HG02884 (cell line): Measurements from ENCODE around the gene FEN1.

Experiments
- ATAC-seq: cut with Tn5 transposase; IDR thresholded peaks from one replicate; pipeline ENCODE4 v1.9.1; 2021; ENCODE audit warnings: mild to moderate bottlenecking, moderate library complexity; ENCODE audit not compliant: unreplicated experiment

The FEN1 gene

DNA sequence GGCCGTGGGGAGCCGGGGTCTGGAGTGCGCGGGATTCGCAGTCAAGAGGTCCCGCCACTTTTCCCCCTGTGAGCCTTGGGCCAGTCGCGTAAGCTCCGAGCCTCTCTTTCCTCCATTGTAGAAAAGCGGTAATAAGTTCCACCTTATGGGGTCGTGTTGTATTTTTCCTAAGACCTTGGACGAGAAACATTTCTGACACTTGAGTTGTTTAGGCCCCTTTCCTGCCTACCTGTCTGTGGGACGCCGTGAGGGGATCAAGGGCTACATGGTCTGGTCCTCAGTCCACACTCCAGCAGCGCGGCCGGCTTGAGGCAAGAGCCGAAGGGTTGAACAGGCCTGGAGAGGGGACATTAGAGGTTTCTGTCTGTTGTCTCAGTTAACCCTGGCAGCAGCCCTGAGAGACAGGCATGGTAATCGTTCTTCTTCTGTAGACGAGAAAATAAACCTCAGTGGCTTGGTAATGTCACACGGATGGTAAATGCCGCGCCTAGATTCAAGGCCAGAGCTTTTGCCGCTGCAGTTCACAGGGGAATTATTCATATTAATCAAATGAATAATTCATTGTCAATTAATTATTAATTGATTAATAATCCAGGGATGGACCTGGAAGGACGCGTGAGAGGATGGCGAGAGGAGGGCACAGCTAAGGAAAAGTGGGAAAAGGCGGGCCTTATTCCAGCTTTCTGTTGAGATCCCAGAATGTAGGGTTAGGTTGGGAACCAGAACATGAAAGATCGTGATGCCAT lies 545 bp downstream of the FEN1 start:
- ATAC-seq = no peak

DNA sequence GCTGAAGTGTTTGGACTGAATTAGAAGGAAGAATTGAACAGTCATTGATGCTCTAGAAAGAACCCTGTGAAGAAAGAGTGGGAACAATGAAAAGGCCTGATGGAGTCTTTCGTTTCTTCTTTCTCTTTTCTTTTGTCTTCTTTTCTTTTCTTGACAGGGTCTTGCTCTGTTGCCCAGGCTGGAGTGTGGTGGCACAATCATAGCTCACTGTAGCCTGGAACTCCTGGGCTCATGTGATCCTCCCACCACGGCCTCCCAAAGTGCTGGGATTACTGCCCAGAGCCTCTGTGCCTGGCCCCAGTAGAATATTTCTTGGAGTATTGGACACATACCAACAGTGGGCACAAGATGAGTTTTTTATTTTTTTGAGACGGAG lies 1.1 kb downstream of the FEN1 start:
- no peak for ATAC-seq

- ATAC-seq = no peak
These were observed 1.9 kb downstream of the FEN1 start for GRCh38 chr11:61794579-61794978.

DNA sequence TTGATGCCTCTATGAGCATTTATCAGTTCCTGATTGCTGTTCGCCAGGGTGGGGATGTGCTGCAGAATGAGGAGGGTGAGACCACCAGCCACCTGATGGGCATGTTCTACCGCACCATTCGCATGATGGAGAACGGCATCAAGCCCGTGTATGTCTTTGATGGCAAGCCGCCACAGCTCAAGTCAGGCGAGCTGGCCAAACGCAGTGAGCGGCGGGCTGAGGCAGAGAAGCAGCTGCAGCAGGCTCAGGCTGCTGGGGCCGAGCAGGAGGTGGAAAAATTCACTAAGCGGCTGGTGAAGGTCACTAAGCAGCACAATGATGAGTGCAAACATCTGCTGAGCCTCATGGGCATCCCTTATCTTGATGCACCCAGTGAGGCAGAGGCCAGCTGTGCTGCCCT lies 2.7 kb downstream of the FEN1 start:
- ATAC-seq = no peak

DNA sequence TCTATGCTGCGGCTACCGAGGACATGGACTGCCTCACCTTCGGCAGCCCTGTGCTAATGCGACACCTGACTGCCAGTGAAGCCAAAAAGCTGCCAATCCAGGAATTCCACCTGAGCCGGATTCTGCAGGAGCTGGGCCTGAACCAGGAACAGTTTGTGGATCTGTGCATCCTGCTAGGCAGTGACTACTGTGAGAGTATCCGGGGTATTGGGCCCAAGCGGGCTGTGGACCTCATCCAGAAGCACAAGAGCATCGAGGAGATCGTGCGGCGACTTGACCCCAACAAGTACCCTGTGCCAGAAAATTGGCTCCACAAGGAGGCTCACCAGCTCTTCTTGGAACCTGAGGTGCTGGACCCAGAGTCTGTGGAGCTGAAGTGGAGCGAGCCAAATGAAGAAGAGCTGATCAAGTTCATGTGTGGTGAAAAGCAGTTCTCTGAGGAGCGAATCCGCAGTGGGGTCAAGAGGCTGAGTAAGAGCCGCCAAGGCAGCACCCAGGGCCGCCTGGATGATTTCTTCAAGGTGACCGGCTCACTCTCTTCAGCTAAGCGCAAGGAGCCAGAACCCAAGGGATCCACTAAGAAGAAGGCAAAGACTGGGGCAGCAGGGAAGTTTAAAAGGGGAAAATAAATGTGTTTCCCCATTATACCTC lies 3.3 kb downstream of the FEN1 start:
- ATAC-seq = no peak

- ATAC-seq = no peak
These were observed 4.7 kb downstream of the FEN1 start for GRCh38 chr11:61797263-61797944.

GRCh38 chr11:61799665-61800284 lies 7.1 kb downstream of the FEN1 start:
- ATAC-seq = no peak

- no peak for ATAC-seq
These were observed 7.9 kb downstream of the FEN1 start for GRCh38 chr11:61800331-61801281.

DNA sequence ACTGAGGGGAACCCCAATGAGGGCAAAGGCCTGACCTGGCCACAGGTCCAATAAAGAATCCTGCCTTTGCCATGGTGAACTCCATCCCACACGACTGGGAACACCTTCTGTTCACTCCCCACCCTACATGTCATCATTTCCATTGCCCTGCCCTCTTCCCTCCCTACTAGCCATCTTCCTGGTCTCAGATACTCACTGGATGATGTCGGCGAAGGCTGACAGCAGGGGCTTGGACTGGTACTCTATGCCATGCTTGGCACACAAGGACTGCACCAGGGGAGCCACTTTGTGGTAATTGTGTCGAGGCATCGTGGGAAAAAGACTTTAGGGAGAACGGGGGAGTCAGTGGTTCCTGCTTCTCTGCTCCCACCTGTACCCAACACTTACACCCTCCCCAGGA lies 9.9 kb downstream of the FEN1 start:
- no peak for ATAC-seq

DNA sequence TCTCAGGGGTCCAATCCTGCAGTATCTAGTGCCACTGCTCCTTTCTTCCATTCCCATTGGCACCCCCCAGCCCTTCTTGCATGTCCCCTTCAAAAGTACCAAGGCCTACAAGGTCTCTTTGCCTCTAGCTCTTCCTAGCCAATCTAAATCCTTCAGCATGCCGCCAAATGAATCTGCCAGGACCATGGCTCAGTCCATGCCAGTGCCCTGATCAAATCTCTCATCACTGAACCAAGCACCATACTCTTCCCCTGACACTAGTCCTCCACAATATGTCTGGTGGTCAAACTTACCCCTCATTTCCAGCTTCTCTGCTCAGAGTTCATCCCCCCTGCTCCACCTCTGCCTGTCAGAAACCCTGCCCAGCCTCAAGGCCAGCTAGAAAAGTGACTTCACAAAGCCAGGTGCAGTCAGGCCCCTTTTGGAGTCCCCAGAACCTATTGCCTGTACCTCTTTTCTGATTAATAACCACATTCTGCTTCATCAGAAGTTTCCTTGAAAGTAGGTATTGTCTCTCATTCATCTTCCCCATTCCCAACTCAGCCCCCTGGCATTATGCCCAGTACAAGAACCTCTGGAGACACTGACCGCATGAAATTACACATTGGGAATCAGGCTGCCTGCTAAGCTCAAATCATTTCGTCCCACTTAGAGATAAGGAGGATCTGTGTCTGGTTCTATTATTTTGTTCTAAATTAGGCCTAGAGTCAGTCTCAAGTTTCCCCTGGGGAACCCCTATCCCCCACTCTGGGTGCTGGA lies 11.4 kb downstream of the FEN1 start:
- ATAC-seq = no peak

DNA sequence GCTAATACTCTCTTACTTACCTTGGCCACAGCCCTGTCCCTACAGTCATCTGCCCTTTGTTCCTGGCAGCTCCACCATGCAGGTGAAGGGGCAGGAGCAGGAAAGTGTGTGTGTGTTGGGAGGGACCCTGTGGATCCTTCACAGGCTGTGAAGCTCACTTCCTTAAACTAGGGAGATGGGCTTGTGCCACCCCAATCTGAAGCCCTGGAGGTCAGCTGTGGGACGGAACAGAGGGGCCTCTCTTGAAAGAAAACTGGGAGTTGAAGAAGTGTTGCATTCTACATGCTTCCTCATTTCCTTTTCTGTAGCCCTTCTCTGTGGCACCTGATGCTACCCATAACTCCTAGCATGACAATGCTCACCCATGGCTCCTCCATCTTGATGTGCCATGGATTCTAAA lies 12.4 kb downstream of the FEN1 start:
- no peak for ATAC-seq

GRCh38 chr11:61806785-61807184 lies 14.1 kb downstream of the FEN1 start:
- ATAC-seq = no peak

DNA sequence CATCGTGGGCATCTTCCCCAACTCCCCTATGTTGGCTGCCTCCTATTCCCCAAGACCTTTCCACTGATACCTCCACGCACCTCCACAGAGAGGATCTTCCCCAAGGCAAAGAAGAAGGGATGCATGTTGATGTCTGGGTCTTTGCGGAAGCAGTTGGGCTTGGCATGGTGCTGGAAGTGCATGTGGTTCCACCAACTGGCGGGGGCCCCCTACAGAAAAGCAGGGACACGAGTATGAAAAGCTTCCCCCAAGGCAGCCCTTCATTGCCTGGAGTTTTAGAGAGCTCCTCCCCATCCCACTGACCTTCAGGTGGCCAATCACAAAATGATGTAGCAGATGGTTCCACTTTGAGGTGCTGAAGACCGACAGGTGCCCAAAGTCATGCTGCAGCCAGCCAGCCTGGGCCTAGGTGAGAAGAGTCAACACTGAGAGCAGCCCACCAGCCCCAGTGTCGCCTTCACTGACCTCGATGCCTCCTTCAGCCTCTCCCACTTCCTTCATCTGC lies 18.0 kb downstream of the FEN1 start:
- no peak for ATAC-seq

DNA sequence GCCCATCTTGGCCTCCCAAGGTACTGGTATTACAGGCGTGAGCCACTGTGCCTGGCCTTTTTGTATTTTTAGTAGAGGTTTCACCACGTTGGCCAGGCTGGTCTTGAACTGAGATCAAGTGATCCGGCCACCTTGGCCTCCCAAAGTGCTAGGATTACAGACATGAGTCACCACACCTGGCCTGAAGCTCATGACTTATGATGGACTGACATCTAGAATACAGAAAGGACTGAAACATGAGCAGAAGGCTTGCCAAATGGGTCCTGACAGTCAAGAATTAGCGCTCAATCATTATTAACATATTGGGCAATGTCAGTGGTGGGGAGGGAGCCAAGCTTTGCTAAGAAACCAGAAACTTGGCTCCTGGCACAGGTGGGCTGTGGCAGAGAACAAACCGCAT lies 19.1 kb downstream of the FEN1 start:
- ATAC-seq = no peak

DNA sequence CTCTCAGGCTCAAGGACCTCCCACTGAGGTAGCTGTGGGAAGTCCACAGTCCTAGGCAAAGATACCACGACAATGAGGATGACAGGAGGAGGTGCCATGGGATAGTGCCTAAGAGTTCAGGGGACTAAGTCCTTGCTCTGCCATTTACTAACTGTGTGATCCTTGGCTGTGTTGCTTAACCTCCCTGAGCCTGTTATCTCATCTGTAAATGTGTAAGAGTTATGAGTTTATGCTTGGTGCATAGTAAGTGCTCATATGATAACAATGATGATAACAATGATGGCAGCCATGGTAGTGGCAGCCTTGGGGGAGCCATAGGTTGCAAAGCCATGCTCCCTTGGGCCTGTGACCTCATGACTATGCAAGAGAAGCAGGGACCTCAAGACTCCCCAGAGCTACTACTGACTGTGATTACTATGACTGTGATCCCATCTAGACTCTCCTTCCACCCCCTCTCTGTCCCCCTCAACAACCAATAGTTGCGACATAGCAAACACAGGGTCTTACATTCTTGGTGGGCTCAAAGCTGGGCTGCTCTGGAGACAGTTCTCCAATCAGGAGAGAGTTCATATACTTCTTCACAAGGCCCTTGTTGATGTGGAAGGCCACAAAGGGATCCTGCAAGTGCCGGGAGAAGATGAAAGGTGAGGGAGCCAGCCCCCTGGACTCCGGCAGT lies 20.2 kb downstream of the FEN1 start:
- ATAC-seq = no peak

DNA sequence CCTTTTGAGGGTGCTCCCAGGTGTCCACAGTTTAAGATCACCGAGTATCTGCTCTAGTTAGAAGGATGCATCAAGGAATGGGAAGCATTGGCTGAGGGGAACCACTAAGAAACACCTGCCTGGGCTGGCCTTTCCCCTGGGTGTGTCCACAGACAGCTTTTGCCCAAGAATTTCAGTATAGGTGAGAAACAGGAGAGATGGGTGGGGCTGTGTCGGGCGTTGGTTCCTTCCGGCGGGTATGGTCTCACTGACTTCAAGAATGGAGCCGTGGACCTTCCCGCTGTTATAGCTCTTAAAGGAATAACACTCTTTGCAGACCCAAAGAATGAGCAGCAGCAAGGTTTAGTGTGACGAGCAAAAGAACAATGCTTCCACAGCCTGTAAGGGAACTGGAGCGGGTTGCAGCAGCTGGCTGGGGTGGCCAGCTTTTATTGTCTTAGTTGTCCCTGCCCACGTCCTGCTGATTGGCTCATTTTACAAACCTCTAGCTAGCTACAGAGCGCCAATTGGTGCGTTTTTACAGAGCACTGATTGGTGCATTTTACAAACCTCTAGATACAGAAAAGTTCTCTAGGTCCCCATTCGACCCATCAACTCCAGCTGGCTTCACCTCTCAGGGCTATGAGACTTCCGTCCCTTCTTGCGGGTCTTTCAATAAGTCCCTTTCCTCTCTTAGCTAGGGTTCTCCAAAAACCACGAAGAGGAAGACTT lies 21.7 kb downstream of the FEN1 start:
- ATAC-seq = no peak

DNA sequence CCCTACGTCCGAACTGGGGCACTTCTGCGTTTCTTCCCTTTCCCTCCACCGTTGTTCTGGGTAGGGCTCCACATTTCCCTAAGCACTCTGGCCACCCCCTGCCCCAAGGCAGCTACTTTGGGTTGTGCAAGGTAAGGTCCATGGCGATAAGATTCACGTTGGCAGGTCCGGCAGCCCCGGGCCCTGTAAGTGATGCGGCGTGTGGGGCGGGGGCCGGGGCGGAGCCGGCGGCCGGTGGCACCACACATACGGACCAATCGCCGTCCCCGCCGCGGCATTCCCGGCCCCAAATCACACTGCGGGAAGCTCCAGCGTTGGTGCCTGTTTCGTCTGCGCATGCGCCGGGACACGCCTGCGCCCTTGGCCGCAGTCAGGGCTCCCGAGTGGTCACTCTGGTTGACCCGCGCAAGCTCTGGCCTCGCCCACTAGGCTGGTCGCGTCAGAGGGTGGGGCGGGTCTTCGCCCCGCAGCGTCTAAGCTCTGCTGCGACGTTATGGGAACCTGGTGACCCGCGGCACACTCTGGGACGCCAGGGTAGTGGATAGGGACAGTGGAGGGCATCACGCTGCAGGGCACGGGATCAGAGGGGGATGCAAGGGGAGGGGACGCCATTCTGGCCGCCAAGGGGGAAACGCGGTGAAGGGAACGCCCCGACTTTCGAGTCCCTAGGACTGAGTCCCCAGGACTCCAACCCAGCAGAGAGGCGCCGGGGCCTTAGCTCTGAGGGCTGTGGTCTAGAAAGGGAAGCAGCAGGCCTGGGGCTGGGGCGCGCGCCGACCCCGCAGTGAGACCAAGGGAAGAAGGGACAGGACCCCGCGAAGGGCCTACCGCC lies 22.5 kb downstream of the FEN1 start:
- peak; percentile 52 for ATAC-seq
